Measurements from ENCODE around the gene DNAJB9.
"Not testable (repeated sequence)": the region's sequence is repeated elsewhere in the genome, so short reads cannot be mapped to it uniquely, and the experiment has no call there.

Gene DNAJB9

GRCh38 chr7:108538685-108539084 lies 31.0 kb upstream of the DNAJB9 start:
- not testable (repeated sequence) for H3K4me3 ChIP-seq (ENCODE audit: low read length); H3K27me3 ChIP-seq (ENCODE audit: control insufficient read depth, insufficient read depth, low read length); H3K27ac ChIP-seq (ENCODE audit: low read depth, low read length)

DNA sequence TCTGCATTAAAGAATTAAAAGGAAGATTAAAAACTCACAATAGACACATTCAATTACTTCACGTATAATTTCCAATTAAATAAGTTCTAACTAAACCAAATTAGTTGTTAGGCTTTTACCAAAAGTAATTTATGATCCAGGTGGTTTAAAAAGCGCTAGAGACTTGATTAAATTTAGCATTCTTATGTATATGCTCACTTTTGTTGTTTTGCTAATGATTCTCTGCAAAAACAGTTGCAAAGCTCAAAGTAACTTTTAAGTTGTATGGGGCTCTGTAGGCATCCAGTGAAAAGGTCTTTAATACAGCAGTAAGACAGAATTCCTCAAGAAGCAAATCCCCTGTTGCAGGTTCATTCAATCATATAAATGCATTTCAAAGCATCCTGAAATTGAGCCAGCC lies 28.2 kb upstream of the DNAJB9 start:
- Histone ChIP-seq H3K4me3 (ENCODE audit: low read length) (no peak overlapping the region), H3K4me1 (ENCODE audit: control insufficient read depth, insufficient read depth, low read length) (no peaks in the 10 kb centered on the region), H3K27ac (ENCODE audit: low read depth, low read length) (no peak overlapping the region), H3K36me3 (ENCODE audit: control insufficient read depth, insufficient read depth, low read length) (no peaks in the 10 kb centered on the region), H3K9ac (ENCODE audit: low read length) (no peak overlapping the region), H3K27me3 (ENCODE audit: control insufficient read depth, insufficient read depth, low read length) (no peaks in the 10 kb centered on the region)

More at GRCh38 chr7:108538685-108539084, 31.0 kb upstream of the DNAJB9 start:
- not testable (repeated sequence) for H3K9ac ChIP-seq (ENCODE audit: low read length); H3K36me3 ChIP-seq (ENCODE audit: control insufficient read depth, insufficient read depth, low read length); H3K4me1 ChIP-seq (ENCODE audit: control insufficient read depth, insufficient read depth, low read length)

GRCh38 chr7:108548141-108548896 lies 21.4 kb upstream of the DNAJB9 start:
- not testable (repeated sequence) for H3K27ac ChIP-seq (ENCODE audit: low read depth, low read length); H3K9ac ChIP-seq (ENCODE audit: low read length)

DNA sequence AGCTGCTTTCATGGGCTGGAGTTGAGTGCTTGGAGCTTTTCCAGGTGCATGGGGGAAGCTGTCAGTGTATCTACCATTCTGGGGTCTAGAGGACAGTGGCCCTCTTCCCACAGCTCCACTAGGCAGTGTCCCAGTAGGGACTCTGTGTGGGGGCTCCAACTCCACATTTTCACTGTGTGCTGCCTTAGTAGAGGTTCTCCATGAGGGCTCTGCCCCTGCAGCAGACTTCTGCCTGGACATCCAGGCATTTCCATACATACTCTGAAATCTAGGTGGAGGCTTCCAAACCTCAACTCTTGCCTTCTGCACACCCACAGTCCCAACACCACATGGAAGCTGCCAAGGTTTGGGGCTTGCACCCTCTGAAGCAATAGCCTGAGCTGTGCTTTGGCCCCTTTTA lies 13.0 kb upstream of the DNAJB9 start:
- not testable (repeated sequence) for H3K27ac ChIP-seq (ENCODE audit: low read depth, low read length); H3K4me3 ChIP-seq (ENCODE audit: low read length); H3K9ac ChIP-seq (ENCODE audit: low read length); H3K27me3 ChIP-seq (ENCODE audit: control insufficient read depth, insufficient read depth, low read length); H3K4me1 ChIP-seq (ENCODE audit: control insufficient read depth, insufficient read depth, low read length); H3K36me3 ChIP-seq (ENCODE audit: control insufficient read depth, insufficient read depth, low read length)

More at GRCh38 chr7:108548141-108548896, 21.4 kb upstream of the DNAJB9 start:
- H3K36me3 ChIP-seq (ENCODE audit: control insufficient read depth, insufficient read depth, low read length); H3K4me1 ChIP-seq (ENCODE audit: control insufficient read depth, insufficient read depth, low read length); H3K27me3 ChIP-seq (ENCODE audit: control insufficient read depth, insufficient read depth, low read length); H3K4me3 ChIP-seq (ENCODE audit: low read length): not testable (repeated sequence)

- no peak overlapping the region for H3K9ac ChIP-seq (ENCODE audit: low read length)
- no peak overlapping the region for H3K4me3 ChIP-seq (ENCODE audit: low read length)
- H3K27ac ChIP-seq (ENCODE audit: low read depth, low read length), result no peak overlapping the region
- no peaks in the 10 kb centered on the region for H3K27me3 ChIP-seq (ENCODE audit: control insufficient read depth, insufficient read depth, low read length)
- peaks cover 3% of the 10 kb centered on the region for H3K36me3 ChIP-seq (ENCODE audit: control insufficient read depth, insufficient read depth, low read length)
- H3K4me1 ChIP-seq (ENCODE audit: control insufficient read depth, insufficient read depth, low read length), result no peaks in the 10 kb centered on the region
These were observed 12.5 kb upstream of the DNAJB9 start for GRCh38 chr7:108557191-108557590.

GRCh38 chr7:108557617-108558016 lies 12.1 kb upstream of the DNAJB9 start:
- Histone ChIP-seq H3K9ac (ENCODE audit: low read length) (no peak overlapping the region), H3K27me3 (ENCODE audit: control insufficient read depth, insufficient read depth, low read length) (no peaks in the 10 kb centered on the region), H3K36me3 (ENCODE audit: control insufficient read depth, insufficient read depth, low read length) (peaks cover 3% of the 10 kb centered on the region), H3K4me1 (ENCODE audit: control insufficient read depth, insufficient read depth, low read length) (no peaks in the 10 kb centered on the region), H3K4me3 (ENCODE audit: low read length) (no peak overlapping the region), H3K27ac (ENCODE audit: low read depth, low read length) (no peak overlapping the region)

DNA sequence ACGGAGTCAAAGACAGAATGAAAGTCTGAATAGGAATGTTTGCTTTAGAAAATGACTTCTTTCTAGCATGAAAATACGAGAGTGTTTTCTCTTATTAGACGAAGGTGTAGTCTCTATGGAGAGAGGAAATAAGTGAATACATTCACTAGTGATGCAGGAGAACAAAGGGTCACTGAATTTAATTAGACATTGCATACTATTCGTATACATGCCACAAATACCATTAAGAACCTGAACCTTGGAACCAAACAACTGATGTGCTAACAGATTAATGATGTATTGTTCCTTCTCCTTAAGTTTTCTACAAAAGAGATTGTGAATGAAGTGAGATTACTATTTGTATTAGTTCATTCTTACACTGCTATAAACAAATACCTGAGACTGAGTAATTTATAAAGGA lies 10.4 kb upstream of the DNAJB9 start:
- no peaks in the 10 kb centered on the region for H3K36me3 ChIP-seq (ENCODE audit: control insufficient read depth, insufficient read depth, low read length)
- H3K27ac ChIP-seq (ENCODE audit: low read depth, low read length), result no peak overlapping the region
- no peak overlapping the region for H3K4me3 ChIP-seq (ENCODE audit: low read length)
- H3K4me1 ChIP-seq (ENCODE audit: control insufficient read depth, insufficient read depth, low read length), result no peaks in the 10 kb centered on the region
- no peaks in the 10 kb centered on the region for H3K27me3 ChIP-seq (ENCODE audit: control insufficient read depth, insufficient read depth, low read length)
- H3K9ac ChIP-seq (ENCODE audit: low read length), result no peak overlapping the region

- no peak overlapping the region for H3K27ac ChIP-seq (ENCODE audit: low read depth, low read length)
- no peaks in the 10 kb centered on the region for H3K27me3 ChIP-seq (ENCODE audit: control insufficient read depth, insufficient read depth, low read length)
- no peak overlapping the region for H3K9ac ChIP-seq (ENCODE audit: low read length)
- H3K4me1 ChIP-seq (ENCODE audit: control insufficient read depth, insufficient read depth, low read length), result no peaks in the 10 kb centered on the region
- H3K4me3 ChIP-seq (ENCODE audit: low read length), result no peak overlapping the region
- no peaks in the 10 kb centered on the region for H3K36me3 ChIP-seq (ENCODE audit: control insufficient read depth, insufficient read depth, low read length)
These were observed 8.5 kb upstream of the DNAJB9 start for GRCh38 chr7:108561047-108561619.

DNA sequence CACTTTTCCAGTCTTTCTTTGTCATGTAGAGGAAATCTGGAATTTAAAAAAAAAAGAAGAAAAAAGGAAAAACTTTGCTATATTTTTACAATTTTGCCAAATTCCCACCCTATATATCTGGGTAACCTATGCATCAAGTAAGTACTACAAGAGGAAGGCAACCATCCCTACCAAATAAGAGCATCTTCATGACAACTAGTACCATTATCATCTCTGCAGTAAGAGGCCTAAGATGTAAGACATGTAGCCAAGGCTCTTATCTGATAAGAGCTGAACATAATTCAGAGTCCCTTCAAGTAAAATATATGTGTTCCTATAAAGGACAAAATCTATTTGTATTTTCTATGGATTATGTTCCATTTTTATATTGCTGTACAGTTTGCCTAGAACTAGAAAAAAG lies 3.7 kb upstream of the DNAJB9 start:
- Histone ChIP-seq H3K27me3 (ENCODE audit: control insufficient read depth, insufficient read depth, low read length) (no peaks in the 10 kb centered on the region), H3K4me3 (ENCODE audit: low read length) (no peak overlapping the region), H3K36me3 (ENCODE audit: control insufficient read depth, insufficient read depth, low read length) (no peaks in the 10 kb centered on the region), H3K9ac (ENCODE audit: low read length) (no peak overlapping the region), H3K27ac (ENCODE audit: low read depth, low read length) (no peak overlapping the region), H3K4me1 (ENCODE audit: control insufficient read depth, insufficient read depth, low read length) (peaks cover 3% of the 10 kb centered on the region)

- Histone ChIP-seq H3K9ac (ENCODE audit: low read length) (peak overlapping the region; percentile 87), H3K4me1 (ENCODE audit: control insufficient read depth, insufficient read depth, low read length) (peaks cover 3% of the 10 kb centered on the region)
These were observed 783 bp upstream of the DNAJB9 start for GRCh38 chr7:108568801-108569380.

DNA sequence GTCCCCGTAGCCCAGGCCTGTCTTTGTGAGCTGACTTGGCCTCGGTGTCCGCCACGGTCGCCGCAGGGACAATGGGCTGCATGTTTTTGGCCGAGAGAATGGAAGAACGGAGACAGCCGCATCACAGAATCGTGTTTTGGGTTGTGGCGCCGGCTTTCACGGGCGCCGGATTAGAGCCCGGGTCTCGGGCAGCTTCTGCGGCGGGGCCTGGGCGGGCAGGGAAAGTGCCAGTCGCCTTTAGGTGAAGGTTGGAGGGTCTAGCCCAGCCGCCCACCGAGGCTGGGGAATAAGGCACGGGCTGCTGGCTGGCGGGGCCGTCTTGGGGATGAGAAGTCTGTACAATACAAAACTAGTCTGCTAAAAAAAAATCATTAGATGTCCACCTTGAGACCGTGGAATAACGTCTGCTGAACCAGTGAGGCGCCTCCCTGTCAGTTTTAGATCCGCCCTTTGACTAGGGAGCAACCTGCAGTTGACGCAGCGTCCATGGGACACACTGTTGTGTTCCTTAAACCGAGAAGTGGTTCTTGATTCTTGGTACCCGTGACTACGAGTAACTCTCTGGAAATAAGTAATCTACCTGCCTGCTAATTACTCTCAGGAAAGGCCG lies 577 bp downstream of the DNAJB9 start:
- Histone ChIP-seq H3K4me3 (ENCODE audit: low read length) (peak overlapping the region; percentile 79), H3K27ac (ENCODE audit: low read depth, low read length) (peak overlapping the region; percentile 91), H3K9ac (ENCODE audit: low read length) (peak overlapping the region; percentile 96), H3K27me3 (ENCODE audit: control insufficient read depth, insufficient read depth, low read length) (no peaks in the 10 kb centered on the region), H3K4me1 (ENCODE audit: control insufficient read depth, insufficient read depth, low read length) (peaks cover 3% of the 10 kb centered on the region), H3K36me3 (ENCODE audit: control insufficient read depth, insufficient read depth, low read length) (no peaks in the 10 kb centered on the region)

More at GRCh38 chr7:108568801-108569380, 783 bp upstream of the DNAJB9 start:
- Histone ChIP-seq H3K27ac (ENCODE audit: low read depth, low read length) (peak overlapping the region; percentile 98), H3K27me3 (ENCODE audit: control insufficient read depth, insufficient read depth, low read length) (no peaks in the 10 kb centered on the region), H3K36me3 (ENCODE audit: control insufficient read depth, insufficient read depth, low read length) (no peaks in the 10 kb centered on the region), H3K4me3 (ENCODE audit: low read length) (peak overlapping the region; percentile 92)

DNA sequence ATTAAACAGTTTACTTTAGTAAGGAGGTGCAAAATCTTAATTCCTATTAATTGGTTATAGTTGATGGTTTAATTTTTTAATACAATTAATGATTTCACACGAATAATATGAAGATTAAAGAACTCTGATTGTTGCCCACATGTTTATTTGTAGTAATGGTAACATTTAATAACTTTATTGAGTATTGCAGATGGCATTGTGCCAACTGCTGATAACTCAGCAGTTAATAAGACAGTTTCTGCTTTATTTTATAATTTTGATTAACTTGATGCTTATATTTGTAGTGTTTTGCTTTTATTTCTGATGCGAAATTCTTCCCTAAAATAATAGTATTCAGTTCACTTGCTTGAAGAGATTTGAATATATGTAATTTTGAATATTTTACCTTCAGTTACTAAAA lies 2.8 kb downstream of the DNAJB9 start:
- H3K9ac ChIP-seq (ENCODE audit: low read length), result no peak overlapping the region
- no peak overlapping the region for H3K4me3 ChIP-seq (ENCODE audit: low read length)
- H3K4me1 ChIP-seq (ENCODE audit: control insufficient read depth, insufficient read depth, low read length), result peaks cover 3% of the 10 kb centered on the region
- no peaks in the 10 kb centered on the region for H3K27me3 ChIP-seq (ENCODE audit: control insufficient read depth, insufficient read depth, low read length)
- no peaks in the 10 kb centered on the region for H3K36me3 ChIP-seq (ENCODE audit: control insufficient read depth, insufficient read depth, low read length)
- no peak overlapping the region for H3K27ac ChIP-seq (ENCODE audit: low read depth, low read length)

Measured in rectal smooth muscle tissue (tissue), 1 donor.